HL-60/S4 (cell line): ENCODE results near the gene PITPNC1.

Experiments
- in situ Hi-C: fragments of 300-500 bp; cut with MboI; formaldehyde crosslinking; loops from 2 replicates; pipeline ENCODE4 v1.14.3; 2022; ENCODE audit warnings: low sequenced_read_pairs

PITPNC1 gene

GRCh38 chr17:67528751-67529436 is 151.8 kb downstream of the PITPNC1 start:
- in situ Hi-C loops = no loop called here

GRCh38 chr17:67531291-67531690 is 154.2 kb downstream of the PITPNC1 start:
- in situ Hi-C loops = no loop called here

GRCh38 chr17:67532326-67532871 is 155.3 kb downstream of the PITPNC1 start:
- in situ Hi-C loops = no loop called here

GRCh38 chr17:67534941-67535340 is 157.9 kb downstream of the PITPNC1 start:
- in situ Hi-C loops = no loop called here

GRCh38 chr17:67542219-67543114 is 165.4 kb downstream of the PITPNC1 start:
- in situ Hi-C loops = no loop called here

GRCh38 chr17:67544364-67544955 is 167.4 kb downstream of the PITPNC1 start:
- in situ Hi-C loops = no loop called here

GRCh38 chr17:67546578-67547527 is 169.8 kb downstream of the PITPNC1 start:
- in situ Hi-C loops = no loop called here

- in situ Hi-C loops = no loop called here
Measured at GRCh38 chr17:67548693-67549092, 171.6 kb downstream of the PITPNC1 start.

- in situ Hi-C loops = no loop called here
Measured at GRCh38 chr17:67549820-67550219, 172.7 kb downstream of the PITPNC1 start.

- in situ Hi-C loops = no loop called here
Measured at GRCh38 chr17:67554634-67555033, 177.6 kb downstream of the PITPNC1 start.

- in situ Hi-C loops = no loop called here
Measured at GRCh38 chr17:67555855-67556254, 178.8 kb downstream of the PITPNC1 start.

- in situ Hi-C loops = no loop called here
Measured at GRCh38 chr17:67557052-67557845, 180.2 kb downstream of the PITPNC1 start.

- in situ Hi-C loops = no loop called here
Measured at GRCh38 chr17:67557921-67558320, 180.8 kb downstream of the PITPNC1 start.

GRCh38 chr17:67558740-67559380 is 181.8 kb downstream of the PITPNC1 start:
- in situ Hi-C loops = no loop called here

GRCh38 chr17:67559381-67559966 is 182.4 kb downstream of the PITPNC1 start:
- in situ Hi-C loops = no loop called here

GRCh38 chr17:67562005-67562404 is 184.9 kb downstream of the PITPNC1 start:
- in situ Hi-C loops = no loop called here

GRCh38 chr17:67563692-67564228 is 186.7 kb downstream of the PITPNC1 start:
- in situ Hi-C loops = no loop called here

GRCh38 chr17:67565068-67565467 is 188.0 kb downstream of the PITPNC1 start:
- in situ Hi-C loops = no loop called here
